ENCODE data around the gene IFI16.

- TF ChIP-seq CTCF (IDR thresholded peaks at IDR 0.05) (no peak), POLR2A (IDR thresholded peaks at IDR 0.05) (no peak)
These were observed 941 bp upstream of the IFI16 start for GRCh38 chr1:159008744-159009188.

Measured in testis (tissue), 2 donors.